HG03575 (cell line): ENCODE results near the gene C19orf67.

Source experiments
- ATAC-seq: cut with Tn5 transposase; IDR thresholded peaks from one replicate; pipeline ENCODE4 v1.9.1; 2021; ENCODE audit not compliant: unreplicated experiment, insufficient number of reproducible peaks, low FRiP score; ENCODE audit errors: extremely low read depth

Gene C19orf67

GRCh38 chr19:14085309-14085995, at the start of gene C19orf67:
C19orf67 (minus strand) TSS chr19:14085783; CDS start chr19:14085627, 156 bp downstream.
- no peak for ATAC-seq

GRCh38 chr19:14135355-14135754, 49.8 kb upstream of the C19orf67 start:
- ATAC-seq: no peak

GRCh38 chr19:14127929-14128509, 42.4 kb upstream of the C19orf67 start:
- ATAC-seq: no peak

- no peak for ATAC-seq
These were observed 41.6 kb upstream of the C19orf67 start for GRCh38 chr19:14127176-14127575.

- ATAC-seq: no peak
These were observed 37.3 kb upstream of the C19orf67 start for GRCh38 chr19:14122924-14123323.

GRCh38 chr19:14120497-14120780, 34.9 kb upstream of the C19orf67 start:
- no peak for ATAC-seq

- ATAC-seq: no peak
These were observed 34.3 kb upstream of the C19orf67 start for GRCh38 chr19:14119644-14120496.

GRCh38 chr19:14119146-14119545, 33.6 kb upstream of the C19orf67 start:
- ATAC-seq: no peak

- ATAC-seq: no peak
These were observed 32.8 kb upstream of the C19orf67 start for GRCh38 chr19:14118165-14119051.

GRCh38 chr19:14117668-14118164, 32.1 kb upstream of the C19orf67 start, which contains the start of gene PRKACA:
PRKACA (minus strand) TSS chr19:14117762; CDS start chr19:14117547, 215 bp downstream.
- peak; percentile 66 for ATAC-seq

- no peak for ATAC-seq
These were observed 31.5 kb upstream of the C19orf67 start for GRCh38 chr19:14116918-14117578.

GRCh38 chr19:14116525-14116917, 30.9 kb upstream of the C19orf67 start:
- ATAC-seq: no peak

GRCh38 chr19:14115756-14116155, 30.2 kb upstream of the C19orf67 start:
- ATAC-seq: no peak

- ATAC-seq: no peak
These were observed 29.3 kb upstream of the C19orf67 start for GRCh38 chr19:14114854-14115253.

- ATAC-seq: no peak
These were observed 28.9 kb upstream of the C19orf67 start for GRCh38 chr19:14114439-14114838.

- no peak for ATAC-seq
These were observed 28.3 kb upstream of the C19orf67 start for GRCh38 chr19:14113762-14114414.

GRCh38 chr19:14112809-14113385, 27.3 kb upstream of the C19orf67 start:
- no peak for ATAC-seq
